CD4-positive, alpha-beta T cell treated with Interferon alpha-2 for 1 hour (primary cell): ENCODE measurements around the gene PROS1.
"Not testable (repeated sequence)": the region's sequence is repeated elsewhere in the genome, so short reads cannot be mapped to it uniquely, and the experiment has no call there.

ENCODE experiments used
- DNase-seq, 2 donors: peaks; one replicate each; pipeline ENCODE4 v3.0.0-alpha.2; 2020 to 2022

PROS1 gene

GRCh38 chr3:93867425-93867824 lies 106.3 kb downstream of the PROS1 start:
- DNase-seq = no peak

- no peak for DNase-seq
These were observed 112.7 kb downstream of the PROS1 start for GRCh38 chr3:93861017-93861416.

- DNase-seq = no peak
These were observed 118.3 kb downstream of the PROS1 start for GRCh38 chr3:93855401-93855800.

- not testable (repeated sequence) for DNase-seq
These were observed 121.5 kb downstream of the PROS1 start for GRCh38 chr3:93852228-93852627.

GRCh38 chr3:93843981-93844380 lies 129.7 kb downstream of the PROS1 start:
- no peak for DNase-seq

GRCh38 chr3:93839193-93839592 lies 134.5 kb downstream of the PROS1 start:
- DNase-seq = not testable (repeated sequence)
